Measurements from ENCODE around the gene TMOD1.

DNA sequence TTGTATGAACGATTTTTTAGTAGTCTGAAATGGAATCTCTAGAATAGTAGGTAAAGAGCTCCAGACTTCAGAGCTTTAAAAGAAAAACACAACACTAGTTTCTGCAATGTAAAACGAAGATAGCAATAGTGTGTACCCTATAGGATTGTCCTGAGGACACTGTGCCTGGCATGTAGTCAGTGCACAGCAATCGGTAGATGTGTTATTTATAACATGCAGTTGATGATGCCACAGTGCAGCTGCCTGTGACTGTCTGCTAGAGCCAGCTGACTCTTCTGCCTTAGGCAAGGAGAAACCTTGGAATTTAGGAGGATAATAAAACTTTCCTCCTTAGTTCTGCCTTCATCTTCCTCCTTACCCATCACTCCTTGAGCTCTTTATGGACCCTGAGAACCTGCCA, 27.7 kb upstream of the TMOD1 start:
- TF ChIP-seq, protein P1, sequence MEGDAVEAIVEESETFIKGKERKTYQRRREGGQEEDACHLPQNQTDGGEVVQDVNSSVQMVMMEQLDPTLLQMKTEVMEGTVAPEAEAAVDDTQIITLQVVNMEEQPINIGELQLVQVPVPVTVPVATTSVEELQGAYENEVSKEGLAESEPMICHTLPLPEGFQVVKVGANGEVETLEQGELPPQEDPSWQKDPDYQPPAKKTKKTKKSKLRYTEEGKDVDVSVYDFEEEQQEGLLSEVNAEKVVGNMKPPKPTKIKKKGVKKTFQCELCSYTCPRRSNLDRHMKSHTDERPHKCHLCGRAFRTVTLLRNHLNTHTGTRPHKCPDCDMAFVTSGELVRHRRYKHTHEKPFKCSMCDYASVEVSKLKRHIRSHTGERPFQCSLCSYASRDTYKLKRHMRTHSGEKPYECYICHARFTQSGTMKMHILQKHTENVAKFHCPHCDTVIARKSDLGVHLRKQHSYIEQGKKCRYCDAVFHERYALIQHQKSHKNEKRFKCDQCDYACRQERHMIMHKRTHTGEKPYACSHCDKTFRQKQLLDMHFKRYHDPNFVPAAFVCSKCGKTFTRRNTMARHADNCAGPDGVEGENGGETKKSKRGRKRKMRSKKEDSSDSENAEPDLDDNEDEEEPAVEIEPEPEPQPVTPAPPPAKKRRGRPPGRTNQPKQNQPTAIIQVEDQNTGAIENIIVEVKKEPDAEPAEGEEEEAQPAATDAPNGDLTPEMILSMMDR (IDR thresholded peaks at IDR 0.05): no peak
- TF ChIP-seq ZFX (IDR thresholded peaks at IDR 0.05; ENCODE audit: borderline replicate concordance): no peak

All from 22Rv1 (cell line).